HG03066 (cell line): ENCODE data around the gene WDR12.
A peak's percentile ranks its signal among the peaks of the same experiment; 100 is the strongest.
"Not testable (repeated sequence)": the region's sequence is repeated elsewhere in the genome, so short reads cannot be mapped to it uniquely, and the experiment has no call there.

ENCODE experiments used
- ATAC-seq: cut with Tn5 transposase; IDR thresholded peaks from one replicate; pipeline ENCODE4 v1.9.1; 2021; ENCODE audit warnings: low read depth; ENCODE audit not compliant: unreplicated experiment

Gene WDR12

GRCh38 chr2:202911512-202912341 lies at the start of gene WDR12, which contains the start of gene CARF:
Gene WDR12, minus strand, starts transcription at chr2:202911673. Its CDS starts 197 bp downstream, at chr2:202911476.
Gene CARF, plus strand, starts transcription at chr2:202912275. Its CDS starts 29,628 bp downstream, at chr2:202941903.
- peak; percentile 73 for ATAC-seq

GRCh38 chr2:202960524-202960923 lies 49.1 kb upstream of the WDR12 start:
- no peak for ATAC-seq

- ATAC-seq = no peak
Observed at GRCh38 chr2:202950592-202950991, 39.1 kb upstream of the WDR12 start.

- ATAC-seq = not testable (repeated sequence)
Observed at GRCh38 chr2:202949333-202949732, 37.9 kb upstream of the WDR12 start.

- no peak for ATAC-seq
Observed at GRCh38 chr2:202945497-202945896, 34.0 kb upstream of the WDR12 start.

- no peak for ATAC-seq
Observed at GRCh38 chr2:202944816-202945215, 33.3 kb upstream of the WDR12 start.

GRCh38 chr2:202944408-202944807 lies 32.9 kb upstream of the WDR12 start:
- no peak for ATAC-seq

GRCh38 chr2:202941771-202942170 lies 30.3 kb upstream of the WDR12 start:
- ATAC-seq = no peak

GRCh38 chr2:202938960-202939359 lies 27.5 kb upstream of the WDR12 start:
- ATAC-seq = no peak

GRCh38 chr2:202934456-202934855 lies 23.0 kb upstream of the WDR12 start:
- no peak for ATAC-seq

- no peak for ATAC-seq
Observed at GRCh38 chr2:202933958-202934357, 22.5 kb upstream of the WDR12 start.

GRCh38 chr2:202933139-202933510 lies 21.7 kb upstream of the WDR12 start:
- no peak for ATAC-seq

- no peak for ATAC-seq
Observed at GRCh38 chr2:202932425-202933138, 21.1 kb upstream of the WDR12 start.

GRCh38 chr2:202918860-202919259 lies 7.4 kb upstream of the WDR12 start:
- ATAC-seq = no peak

GRCh38 chr2:202912342-202913201 lies 1.1 kb upstream of the WDR12 start:
- peak; percentile 58 for ATAC-seq

- peak; percentile 13 for ATAC-seq
Observed at GRCh38 chr2:202911203-202911511, 316 bp downstream of the WDR12 start.

GRCh38 chr2:202910698-202911097 lies 775 bp downstream of the WDR12 start:
- no peak for ATAC-seq

GRCh38 chr2:202910250-202910649 lies 1.2 kb downstream of the WDR12 start:
- ATAC-seq = not testable (repeated sequence)

GRCh38 chr2:202909394-202910192 lies 1.9 kb downstream of the WDR12 start:
- ATAC-seq = no peak

GRCh38 chr2:202908186-202908585 lies 3.3 kb downstream of the WDR12 start:
- ATAC-seq = no peak
